ENCODE results near the gene VPS18.
A peak's percentile ranks its signal among the peaks of the same experiment; 100 is the strongest.

VPS18 gene

GRCh38 chr15:40925495-40925862 is 31.2 kb downstream of the VPS18 start:
- DNase-seq = no peak

DNA sequence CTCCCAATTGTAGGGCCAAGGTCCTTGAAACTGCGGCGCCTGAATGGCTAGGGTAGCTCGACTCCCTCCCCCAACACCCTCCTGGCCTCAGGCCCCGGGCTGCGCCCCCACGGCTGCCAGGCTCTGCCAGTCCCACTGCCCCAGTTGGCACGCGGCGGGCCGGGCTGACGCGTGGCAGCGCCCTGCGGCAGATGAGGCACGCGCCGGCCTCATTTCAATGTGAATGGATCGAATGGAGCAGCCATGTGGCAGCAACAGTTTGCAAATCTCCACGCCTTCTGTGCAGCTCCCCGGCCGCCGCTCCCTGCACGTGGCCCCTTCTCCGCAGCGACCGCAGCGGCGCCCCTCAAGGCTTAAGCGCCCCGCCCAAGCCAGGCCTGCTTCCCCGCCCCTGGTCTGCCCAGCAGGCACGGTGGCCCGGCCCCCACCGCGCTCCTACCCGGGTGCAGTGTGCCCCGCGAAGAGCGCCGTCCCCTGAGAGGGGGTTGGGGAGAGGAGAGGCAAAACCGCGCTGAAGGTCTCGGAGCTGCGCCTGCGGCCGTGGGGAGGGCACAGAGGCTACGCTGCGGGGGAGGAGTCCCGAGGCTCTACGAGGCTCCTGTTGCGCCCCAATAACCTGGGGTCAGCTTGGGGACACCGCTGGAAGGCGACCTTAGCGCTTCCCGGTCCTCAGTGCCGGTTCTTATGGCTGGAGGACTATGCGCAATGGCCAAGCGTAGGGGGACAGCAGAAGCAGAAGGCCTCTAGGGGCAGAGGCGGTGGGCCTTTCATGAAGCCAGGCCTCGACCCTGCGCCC is 31.8 kb downstream of the VPS18 start:
- peak; percentile 88 for DNase-seq

- DNase-seq = peak; percentile 56
These were observed 32.6 kb downstream of the VPS18 start for GRCh38 chr15:40926659-40927494.

DNA sequence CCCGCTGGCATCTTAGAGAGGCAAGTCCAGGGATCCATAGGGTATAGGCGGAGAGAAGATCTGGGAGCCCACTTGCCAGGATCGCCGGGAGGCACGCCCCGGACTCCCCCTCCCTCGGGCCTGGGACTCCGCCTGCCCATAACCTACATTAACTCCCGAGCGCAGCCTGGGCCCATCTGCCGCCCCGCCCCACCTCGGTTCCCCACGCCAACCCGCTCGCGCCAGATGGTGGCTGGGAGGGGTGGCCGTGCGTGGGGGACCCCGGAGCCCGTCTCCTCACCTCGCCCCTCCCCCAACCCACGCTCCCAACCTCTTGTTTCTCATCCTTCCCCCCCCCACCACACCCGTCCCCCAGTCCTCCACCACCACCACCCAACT is 33.2 kb downstream of the VPS18 start:
- DNase-seq = peak; percentile 65

GRCh38 chr15:40927873-40928806 is 33.9 kb downstream of the VPS18 start:
- DNase-seq = peak; percentile 63

GRCh38 chr15:40928821-40929659 is 34.8 kb downstream of the VPS18 start, which contains the start of gene DLL4:
Gene DLL4 (plus strand): TSS chr15:40929340. CDS start chr15:40929669, 329 bp downstream.
- DNase-seq = peak; percentile 88

DNA sequence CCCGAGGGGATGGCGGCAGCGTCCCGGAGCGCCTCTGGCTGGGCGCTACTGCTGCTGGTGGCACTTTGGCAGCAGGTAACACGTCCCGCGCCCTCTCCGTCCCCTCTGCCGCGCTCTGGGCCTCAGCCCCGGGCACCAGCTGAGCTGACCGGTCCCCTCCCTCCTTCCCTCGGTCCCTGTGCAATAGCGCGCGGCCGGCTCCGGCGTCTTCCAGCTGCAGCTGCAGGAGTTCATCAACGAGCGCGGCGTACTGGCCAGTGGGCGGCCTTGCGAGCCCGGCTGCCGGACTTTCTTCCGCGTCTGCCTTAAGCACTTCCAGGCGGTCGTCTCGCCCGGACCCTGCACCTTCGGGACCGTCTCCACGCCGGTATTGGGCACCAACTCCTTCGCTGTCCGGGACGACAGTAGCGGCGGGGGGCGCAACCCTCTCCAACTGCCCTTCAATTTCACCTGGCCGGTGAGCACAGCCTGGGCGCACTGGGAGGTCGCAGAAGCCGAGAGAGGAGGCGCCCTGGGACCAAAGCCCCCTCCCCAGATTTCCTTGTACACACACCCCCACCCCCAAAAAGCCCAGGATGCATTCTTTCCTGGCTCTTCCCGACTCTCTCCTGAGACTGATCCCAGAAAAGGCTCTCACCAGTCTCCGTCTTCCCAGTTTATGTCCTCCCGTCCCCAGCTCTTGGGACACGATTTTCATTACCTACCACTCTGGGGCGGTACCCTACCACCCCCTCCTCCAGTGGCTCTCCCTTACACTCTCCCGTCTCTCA is 35.6 kb downstream of the VPS18 start:
- DNase-seq = peak; percentile 83

DNA sequence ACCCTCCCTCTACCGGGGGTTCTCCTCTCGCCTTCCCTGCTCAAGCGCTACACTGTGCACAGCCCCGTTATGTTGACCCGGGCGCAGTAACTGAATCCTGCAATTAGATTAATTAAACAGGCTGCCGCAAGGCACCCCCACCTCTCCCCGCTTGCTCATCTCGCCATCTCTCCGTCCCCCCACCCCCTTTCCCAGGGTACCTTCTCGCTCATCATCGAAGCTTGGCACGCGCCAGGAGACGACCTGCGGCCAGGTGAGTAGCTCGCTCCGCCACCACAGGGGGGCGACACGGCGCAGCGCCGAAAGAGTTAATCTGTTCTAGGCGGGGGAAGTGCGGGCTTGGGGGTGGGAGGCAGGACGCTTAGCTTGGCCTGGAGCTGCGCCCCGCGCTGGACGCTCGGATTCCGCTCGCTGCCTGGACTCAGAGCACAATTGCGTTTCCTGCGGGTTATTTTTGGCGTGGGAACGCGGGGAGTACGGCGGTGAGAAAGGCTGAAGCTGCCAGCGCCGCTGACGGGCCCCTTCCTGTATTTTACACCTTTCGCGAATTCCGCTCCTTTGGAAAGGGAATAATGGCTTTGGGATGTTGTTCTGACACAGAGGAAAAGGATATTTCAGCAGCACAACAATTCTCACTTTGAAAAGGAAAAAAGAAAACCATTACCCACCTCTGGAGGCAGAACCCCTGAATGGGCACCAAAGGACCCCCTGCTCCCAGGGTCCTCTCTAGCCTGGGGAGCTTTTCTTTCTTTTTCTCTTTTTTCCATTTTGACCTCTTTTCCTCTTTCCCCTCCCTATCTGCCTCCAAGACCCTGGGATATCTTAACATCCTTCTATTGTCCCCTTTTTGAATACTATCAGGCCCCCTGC is 36.4 kb downstream of the VPS18 start:
- DNase-seq = peak; percentile 85

DNA sequence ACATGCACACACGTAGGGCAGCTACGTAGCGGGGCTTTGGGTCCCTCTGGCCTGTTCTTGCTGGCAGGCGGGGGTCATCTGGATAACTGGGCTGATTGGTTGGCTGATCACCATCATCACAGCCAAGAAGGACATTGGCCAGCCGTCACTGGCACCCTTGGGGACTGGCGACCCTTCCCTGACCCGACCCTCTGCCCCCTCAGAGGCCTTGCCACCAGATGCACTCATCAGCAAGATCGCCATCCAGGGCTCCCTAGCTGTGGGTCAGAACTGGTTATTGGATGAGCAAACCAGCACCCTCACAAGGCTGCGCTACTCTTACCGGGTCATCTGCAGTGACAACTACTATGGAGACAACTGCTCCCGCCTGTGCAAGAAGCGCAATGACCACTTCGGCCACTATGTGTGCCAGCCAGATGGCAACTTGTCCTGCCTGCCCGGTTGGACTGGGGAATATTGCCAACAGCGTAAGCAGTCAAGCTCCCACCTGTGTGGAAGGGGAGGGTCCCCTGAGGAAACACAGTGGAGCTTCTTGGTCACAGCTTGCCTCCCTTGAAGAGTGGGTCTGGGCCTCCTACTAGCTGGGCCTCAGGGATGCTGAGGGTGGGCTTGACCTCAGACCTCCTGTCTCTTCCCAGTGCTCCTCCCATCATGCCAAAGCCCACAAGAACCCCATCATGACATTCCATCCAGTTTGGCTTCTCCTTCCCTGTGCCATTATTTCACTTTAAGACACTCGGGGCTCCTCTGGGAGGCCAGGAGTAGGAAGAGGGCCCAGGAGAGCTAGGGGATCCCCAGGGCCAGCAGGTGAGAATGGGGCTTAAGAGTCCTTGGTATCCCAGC is 37.3 kb downstream of the VPS18 start:
- peak; percentile 38 for DNase-seq

DNA sequence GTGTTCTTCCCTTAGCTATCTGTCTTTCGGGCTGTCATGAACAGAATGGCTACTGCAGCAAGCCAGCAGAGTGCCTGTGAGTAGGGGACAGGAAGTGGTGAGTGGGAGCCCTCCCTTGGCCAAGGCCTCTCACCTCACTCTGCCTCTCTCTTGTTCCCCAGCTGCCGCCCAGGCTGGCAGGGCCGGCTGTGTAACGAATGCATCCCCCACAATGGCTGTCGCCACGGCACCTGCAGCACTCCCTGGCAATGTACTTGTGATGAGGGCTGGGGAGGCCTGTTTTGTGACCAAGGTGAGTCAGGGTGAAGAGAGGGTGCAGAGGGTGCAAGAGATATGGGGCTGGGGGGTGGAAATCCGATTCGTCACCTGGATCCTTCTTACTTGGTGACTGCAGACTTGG is 37.9 kb downstream of the VPS18 start:
- no peak for DNase-seq

DNA sequence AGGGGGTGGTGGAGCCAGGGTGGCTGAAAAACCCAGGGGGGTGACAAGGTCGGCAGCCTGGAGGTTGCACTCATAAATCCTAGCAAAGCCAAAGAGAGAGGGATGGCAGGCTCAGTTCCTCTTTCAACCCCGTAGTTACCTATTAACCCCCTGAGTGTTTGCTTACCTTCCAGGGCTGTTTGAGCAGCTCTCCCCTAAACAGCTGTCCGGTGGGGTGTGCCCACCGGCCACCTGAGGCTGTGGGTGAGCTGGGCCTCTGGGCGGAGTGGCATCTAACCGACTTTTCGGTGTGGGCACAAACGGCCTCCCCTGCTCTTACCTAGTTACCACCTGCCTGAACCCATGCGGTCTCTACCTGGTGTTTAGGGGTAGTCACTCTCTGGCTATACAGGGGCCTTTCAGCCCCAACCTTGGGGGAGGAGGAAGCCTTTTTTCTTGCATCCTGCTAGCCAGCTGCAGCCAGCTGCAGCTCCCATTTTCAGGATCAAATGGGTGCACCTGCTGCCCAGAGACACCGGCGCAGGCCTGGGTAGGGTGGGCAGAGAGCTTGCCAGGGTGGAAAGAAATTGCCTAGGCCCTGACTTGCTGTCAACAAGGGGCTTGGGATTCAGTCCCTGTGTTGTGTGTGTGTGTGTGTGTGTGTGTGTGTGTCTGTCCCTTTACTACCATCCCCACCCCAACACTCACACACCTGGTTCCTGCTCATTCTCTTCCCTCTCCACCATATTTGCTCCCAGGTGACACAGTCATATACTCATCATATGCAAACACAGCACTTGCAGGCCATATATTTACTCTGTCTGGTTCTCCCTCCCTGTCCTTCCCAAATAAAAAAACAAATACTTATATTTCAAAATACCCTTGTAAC is 38.6 kb downstream of the VPS18 start:
- DNase-seq = no peak

DNA sequence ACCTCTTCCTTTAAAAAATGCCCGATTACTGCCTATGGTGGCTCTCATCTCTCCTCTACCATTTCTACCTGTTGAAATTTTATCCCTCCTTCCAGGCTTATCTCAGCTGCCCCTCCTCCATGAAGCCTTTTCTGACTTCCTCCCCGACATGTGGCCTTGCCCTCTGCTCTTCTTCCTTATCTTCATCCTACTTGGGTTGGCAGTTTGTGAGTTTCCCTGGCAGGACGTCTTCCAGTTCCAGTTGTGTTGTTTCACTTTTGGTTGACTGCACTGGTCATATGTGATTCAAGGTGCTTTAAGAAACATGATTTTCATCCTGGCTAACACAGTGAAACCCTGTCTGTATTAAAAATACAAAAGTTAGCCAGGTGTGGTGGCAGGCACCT is 39.3 kb downstream of the VPS18 start:
- DNase-seq = no peak

- no peak for DNase-seq
These were observed 40.2 kb downstream of the VPS18 start for GRCh38 chr15:40934457-40934856.

DNA sequence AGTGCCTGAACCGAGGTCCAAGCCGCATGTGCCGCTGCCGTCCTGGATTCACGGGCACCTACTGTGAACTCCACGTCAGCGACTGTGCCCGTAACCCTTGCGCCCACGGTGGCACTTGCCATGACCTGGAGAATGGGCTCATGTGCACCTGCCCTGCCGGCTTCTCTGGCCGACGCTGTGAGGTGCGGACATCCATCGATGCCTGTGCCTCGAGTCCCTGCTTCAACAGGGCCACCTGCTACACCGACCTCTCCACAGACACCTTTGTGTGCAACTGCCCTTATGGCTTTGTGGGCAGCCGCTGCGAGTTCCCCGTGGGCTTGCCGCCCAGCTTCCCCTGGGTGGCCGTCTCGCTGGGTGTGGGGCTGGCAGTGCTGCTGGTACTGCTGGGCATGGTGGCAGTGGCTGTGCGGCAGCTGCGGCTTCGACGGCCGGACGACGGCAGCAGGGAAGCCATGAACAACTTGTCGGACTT is 42.0 kb downstream of the VPS18 start:
- DNase-seq = no peak

- DNase-seq = peak; percentile 76
These were observed 42.7 kb downstream of the VPS18 start for GRCh38 chr15:40936709-40937666.

- DNase-seq = no peak
These were observed 43.7 kb downstream of the VPS18 start for GRCh38 chr15:40937762-40938535.
